ENCODE results near the gene BMP6.

DNA sequence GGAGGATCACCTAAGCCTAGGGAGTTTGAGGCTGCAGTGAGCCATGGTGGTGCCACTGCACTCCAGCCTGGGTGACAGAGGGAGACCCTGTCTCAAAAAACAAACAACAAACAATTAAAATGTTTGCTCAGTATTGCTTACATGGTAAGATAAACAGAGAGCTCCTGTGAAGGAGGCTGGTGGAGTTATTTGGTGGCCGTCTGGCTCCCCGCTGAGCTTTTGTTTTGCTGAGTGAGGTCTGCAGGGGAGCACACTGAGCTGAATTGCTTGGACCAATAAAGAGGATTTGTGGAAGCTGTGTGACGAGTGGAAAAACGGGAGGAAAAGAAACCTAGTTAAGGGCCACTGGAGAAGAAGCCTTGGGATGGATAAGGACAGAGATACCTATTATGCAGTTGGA, 41.1 kb upstream of the BMP6 start:
- TF ChIP-seq CTCF (IDR thresholded peaks at IDR 0.05) (no peak), POLR2AphosphoS5 (IDR thresholded peaks at IDR 0.05; ENCODE audit: low read depth, low read length) (no peak), SIN3A (IDR thresholded peaks at IDR 0.05; ENCODE audit: borderline replicate concordance, insufficient read depth, low read depth, low read length) (no peak), REST (IDR thresholded peaks at IDR 0.05; ENCODE audit: insufficient read depth in 1 of 2, low read depth in 2 of 2, low read length in 1 of 2) (no peak)
